H9 (cell line): ENCODE measurements around the gene MACROH2A1. TPM values are rescaled to one million over a fixed set of nuclear protein-coding genes. Genes with fewer than 3 reads are reported as not detected.

Experiments used
- DNase-seq: peaks from one replicate; pipeline ENCODE4 v3.0.0-alpha.2; 2017
- H2AFZ ChIP-seq: one replicate; pipeline ENCODE4 v1.6.1; 2013; ENCODE audit warnings: mild to moderate bottlenecking, low read length, control low read depth, moderate library complexity
- H2AK5ac ChIP-seq: 2 replicates; pipeline ENCODE4 v1.6.1; 2013; ENCODE audit warnings: low read length, control low read depth, mixed read lengths; ENCODE audit not compliant: insufficient read length
- H2BK120ac ChIP-seq: one replicate; pipeline ENCODE4 v1.6.1; 2013; ENCODE audit warnings: low read depth, mild to moderate bottlenecking, low read length, control low read depth, inconsistent platforms; ENCODE audit not compliant: poor library complexity, severe bottlenecking
- H2BK12ac ChIP-seq: 2 replicates; pipeline ENCODE4 v1.6.1; 2013; ENCODE audit warnings: low read length, control low read depth, mixed read lengths, low read depth; ENCODE audit not compliant: insufficient read length
- H2BK15ac ChIP-seq: 2 replicates; pipeline ENCODE4 v1.6.1; 2013; ENCODE audit warnings: low read depth, low read length, control low read depth
- H2BK20ac ChIP-seq: one replicate; pipeline ENCODE4 v1.6.1; 2013; ENCODE audit warnings: low read depth, mild to moderate bottlenecking, low read length, control low read depth, inconsistent platforms; ENCODE audit not compliant: poor library complexity, severe bottlenecking
- H2BK5ac ChIP-seq: 2 replicates; pipeline ENCODE4 v1.6.1; 2013; ENCODE audit warnings: low read length, control low read depth, mixed read lengths; ENCODE audit not compliant: insufficient read length
- H3K14ac ChIP-seq: 2 replicates; pipeline ENCODE4 v1.6.1; 2013; ENCODE audit warnings: low read length, control low read depth; ENCODE audit not compliant: insufficient read depth
- H3K18ac ChIP-seq: 2 replicates; pipeline ENCODE4 v1.6.1; 2013; ENCODE audit warnings: low read depth, mild to moderate bottlenecking, mixed read lengths, low read length, control low read depth; ENCODE audit not compliant: insufficient read length
- H3K23ac ChIP-seq: 2 replicates; pipeline ENCODE4 v1.6.1; 2013; ENCODE audit warnings: low read length, control low read depth, mixed read lengths, low read depth; ENCODE audit not compliant: insufficient read length
- H3K23me2 ChIP-seq: 2 replicates; pipeline ENCODE4 v1.6.1; 2013; ENCODE audit warnings: low read depth, mild to moderate bottlenecking, mixed read lengths, low read length, control low read depth; ENCODE audit not compliant: insufficient read length, poor library complexity, severe bottlenecking
- H3K27ac ChIP-seq: 2 replicates; pipeline ENCODE4 v1.5.1; 2013; ENCODE audit warnings: low read length, control low read depth, mixed read lengths, low read depth; ENCODE audit not compliant: insufficient read length
- H3K27me3 ChIP-seq: 2 replicates; pipeline ENCODE4 v1.6.1; 2013; ENCODE audit warnings: low read length, control low read depth, inconsistent platforms; ENCODE audit not compliant: insufficient read depth
- H3K4ac ChIP-seq: 2 replicates; pipeline ENCODE4 v1.6.1; 2013; ENCODE audit warnings: low read depth, mild to moderate bottlenecking, control low read depth, inconsistent platforms, low read length, moderate library complexity
- H3K4me1 ChIP-seq: 2 replicates; pipeline ENCODE4 v1.6.1; 2013; ENCODE audit warnings: low read length, control low read depth, inconsistent platforms; ENCODE audit not compliant: insufficient read depth
- H3K4me2 ChIP-seq: 2 replicates; pipeline ENCODE4 v1.6.1; 2013; ENCODE audit warnings: low read length, control low read depth, mixed read lengths; ENCODE audit not compliant: insufficient read length, insufficient read depth
- H3K56ac ChIP-seq: 2 replicates; pipeline ENCODE4 v1.6.1; 2013; ENCODE audit warnings: low read depth, mild to moderate bottlenecking, mixed read lengths, low read length, control low read depth; ENCODE audit not compliant: insufficient read length
- H3K79me1 ChIP-seq: 2 replicates; pipeline ENCODE4 v1.6.1; 2013; ENCODE audit warnings: low read depth, mild to moderate bottlenecking, moderate library complexity, low read length, control low read depth, inconsistent platforms; ENCODE audit not compliant: insufficient read depth, poor library complexity, severe bottlenecking
- H3K79me2 ChIP-seq: 2 replicates; pipeline ENCODE4 v1.6.1; 2013; ENCODE audit warnings: low read length, control low read depth, inconsistent platforms; ENCODE audit not compliant: insufficient read depth
- H3K9ac ChIP-seq: 2 replicates; pipeline ENCODE4 v1.6.1; 2013; ENCODE audit warnings: low read length, control low read depth, mixed read lengths; ENCODE audit not compliant: insufficient read length; ENCODE audit errors: extremely low read depth
- H3K9me3 ChIP-seq: one replicate; pipeline ENCODE4 v1.6.1; 2013; ENCODE audit warnings: low read depth, low read length, inconsistent platforms; ENCODE audit not compliant: control insufficient read depth
- H3T11ph ChIP-seq: one replicate; pipeline ENCODE4 v1.6.1; 2013; ENCODE audit warnings: mild to moderate bottlenecking, low read length, control low read depth, inconsistent platforms
- H4K20me1 ChIP-seq: one replicate; pipeline ENCODE4 v1.6.1; 2013; ENCODE audit not compliant: control insufficient read depth, insufficient read length, insufficient read depth
- H4K5ac ChIP-seq: 2 replicates; pipeline ENCODE4 v1.6.1; 2013; ENCODE audit warnings: low read depth, mild to moderate bottlenecking, mixed read lengths, low read length, control low read depth; ENCODE audit not compliant: insufficient read length
- H4K8ac ChIP-seq: replicated peaks from 2 replicates; pipeline ENCODE4 v1.6.1; 2013; ENCODE audit warnings: low read length, control low read depth, mixed read lengths, low read depth; ENCODE audit not compliant: insufficient read length
- H4K91ac ChIP-seq: 2 replicates; pipeline ENCODE4 v1.6.1; 2013; ENCODE audit warnings: low read depth, mild to moderate bottlenecking, moderate library complexity, mixed read lengths, low read length, control low read depth; ENCODE audit not compliant: insufficient read length
- H3K27ac Mint-ChIP-seq, 3 experiments: 2 replicates in 2 of 3; 3 replicates in 1 of 3; pipeline ENCODE4 v1.8.0; 2020 to 2021; ENCODE audit warnings: mixed read lengths in 3 of 3, mild to moderate bottlenecking in 1 of 3, moderate library complexity in 1 of 3
- H3K27me3 Mint-ChIP-seq: 2 replicates; pipeline ENCODE4 v1.8.0; 2021; ENCODE audit warnings: low read depth, mild to moderate bottlenecking, moderate library complexity, mixed read lengths
- H3K36me3 Mint-ChIP-seq, 3 experiments: 2 replicates in 2 of 3; 3 replicates in 1 of 3; pipeline ENCODE4 v1.8.0; 2020 to 2021; ENCODE audit warnings: low read depth in 3 of 3, mixed read lengths in 3 of 3; ENCODE audit not compliant: insufficient read depth in 1 of 3
- H3K4me1 Mint-ChIP-seq, 2 experiments: 2 replicates each; pipeline ENCODE4 v1.8.0; 2020; ENCODE audit warnings: mixed read lengths in 2 of 2
- H3K4me3 Mint-ChIP-seq, 2 experiments: 2 replicates in 1 of 2; 3 replicates in 1 of 2; pipeline ENCODE4 v1.8.0; 2020 to 2021; ENCODE audit warnings: mild to moderate bottlenecking in 2 of 2, mixed read lengths in 2 of 2, moderate library complexity in 1 of 2
- H3K9me3 Mint-ChIP-seq, 2 experiments: 2 replicates in 1 of 2; 3 replicates in 1 of 2; pipeline ENCODE4 v1.8.0; 2020; ENCODE audit warnings: mild to moderate bottlenecking in 2 of 2, mixed read lengths in 2 of 2, moderate library complexity in 1 of 2
- WGBS: extraction: QIAGEN DNeasy Blood & Tissue Kit; methylation state at CpG from one replicate; pipeline ENCODE4 v1.1.7; 2013; ENCODE audit warnings: missing lambda C conversion rate, low lambda C conversion rate, mixed read lengths; ENCODE audit not compliant: insufficient read length; ENCODE audit errors: extremely low coverage; 5-methylcytosine and 5-hydroxymethylcytosine counted together
- total RNA-seq: library from RNA; stranded (reverse); gene quantifications from 2 replicates; pipeline ENCODE4 v1.2.1, GENCODE V29; 2021
- TF ChIP-seq, protein P1 (sequence below): fragments of 200-600 bp; sonication (generic); conservative IDR thresholded peaks from 3 replicates; pipeline ENCODE4 v1.8.0; 2021; ENCODE audit warnings: antibody characterized with exemption, mild to moderate bottlenecking

MACROH2A1 gene
- total RNA-seq, 1 experiment from 2014 or later: 111 TPM

DNA sequence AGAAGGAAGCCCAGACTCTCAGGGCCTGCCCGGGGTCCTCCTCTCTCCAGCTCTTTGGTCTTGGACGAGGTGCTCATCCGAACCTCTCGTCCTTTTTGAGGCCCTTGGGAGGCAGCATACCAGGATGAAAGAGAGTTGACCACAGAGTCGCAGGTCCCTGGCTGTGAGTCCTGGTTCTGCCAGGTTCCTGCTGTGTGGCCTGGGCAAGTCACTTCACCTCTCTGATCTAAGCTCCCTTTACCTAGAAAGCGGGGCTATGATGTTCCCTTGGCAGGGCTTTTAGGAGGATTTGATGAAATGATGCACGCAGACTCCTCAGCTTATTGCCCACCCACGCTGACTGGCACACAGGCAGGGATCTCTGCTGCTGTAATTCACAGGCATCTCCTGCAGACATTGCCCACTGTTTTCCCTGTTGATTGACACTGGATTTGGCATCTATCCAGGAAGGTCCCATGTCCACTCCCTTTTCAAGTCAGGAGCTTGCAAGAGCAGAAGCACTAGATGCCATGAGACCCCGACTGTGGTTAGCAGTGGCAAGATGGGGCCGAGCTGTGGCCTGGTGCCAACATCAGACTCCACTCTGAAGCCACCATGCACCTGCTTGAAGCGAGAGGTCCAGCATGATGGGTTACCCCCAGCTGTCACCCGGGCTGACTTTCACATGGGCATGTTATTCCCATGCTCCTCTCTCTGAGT is 71.5 kb downstream of the MACROH2A1 start:
- Histone ChIP-seq H2BK20ac (no peak overlapping the region), H4K20me1 (no peaks in the 10 kb centered on the region), H4K5ac (no peak overlapping the region), H3K9ac (no peak overlapping the region), H3K23ac (no peak overlapping the region), H3K4ac (no peak overlapping the region), H3T11ph (no peak overlapping the region), H3K79me1 (no peaks in the 10 kb centered on the region), H3K79me2 (no peaks in the 10 kb centered on the region), H2AFZ (no peak overlapping the region), H2BK5ac (no peak overlapping the region), H2AK5ac (no peak overlapping the region), H3K4me1 (no peaks in the 10 kb centered on the region), H3K56ac (no peak overlapping the region), H3K27me3 (no peaks in the 10 kb centered on the region), H2BK15ac (no peak overlapping the region), H2BK12ac (no peak overlapping the region), H3K23me2 (no peaks in the 10 kb centered on the region), H3K18ac (no peak overlapping the region), H4K91ac (no peak overlapping the region), H3K9me3 (no peaks in the 10 kb centered on the region), H3K4me2 (no peak overlapping the region), H3K14ac (no peak overlapping the region), H3K27ac (no peak overlapping the region), H4K8ac (no peak overlapping the region), H2BK120ac (no peak overlapping the region)
- H3K36me3 Mint-ChIP-seq: peaks cover 0 to 4% (median 0%) of the 10 kb centered on the region in 3 experiments; a peak in 1 of 7 replicates
- no CpG with 5 or more reads among the region's 12 CpGs for WGBS
- no peak for DNase-seq
- TF ChIP-seq, protein P1, sequence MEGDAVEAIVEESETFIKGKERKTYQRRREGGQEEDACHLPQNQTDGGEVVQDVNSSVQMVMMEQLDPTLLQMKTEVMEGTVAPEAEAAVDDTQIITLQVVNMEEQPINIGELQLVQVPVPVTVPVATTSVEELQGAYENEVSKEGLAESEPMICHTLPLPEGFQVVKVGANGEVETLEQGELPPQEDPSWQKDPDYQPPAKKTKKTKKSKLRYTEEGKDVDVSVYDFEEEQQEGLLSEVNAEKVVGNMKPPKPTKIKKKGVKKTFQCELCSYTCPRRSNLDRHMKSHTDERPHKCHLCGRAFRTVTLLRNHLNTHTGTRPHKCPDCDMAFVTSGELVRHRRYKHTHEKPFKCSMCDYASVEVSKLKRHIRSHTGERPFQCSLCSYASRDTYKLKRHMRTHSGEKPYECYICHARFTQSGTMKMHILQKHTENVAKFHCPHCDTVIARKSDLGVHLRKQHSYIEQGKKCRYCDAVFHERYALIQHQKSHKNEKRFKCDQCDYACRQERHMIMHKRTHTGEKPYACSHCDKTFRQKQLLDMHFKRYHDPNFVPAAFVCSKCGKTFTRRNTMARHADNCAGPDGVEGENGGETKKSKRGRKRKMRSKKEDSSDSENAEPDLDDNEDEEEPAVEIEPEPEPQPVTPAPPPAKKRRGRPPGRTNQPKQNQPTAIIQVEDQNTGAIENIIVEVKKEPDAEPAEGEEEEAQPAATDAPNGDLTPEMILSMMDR: no peak
- H3K4me3 Mint-ChIP-seq: no peak overlapping the region
- no peak overlapping the region for H3K27ac Mint-ChIP-seq
- no peaks in the 10 kb centered on the region for H3K9me3 Mint-ChIP-seq
- peaks cover 0 to 5% of the 10 kb centered on the region in 2 experiments; a peak in 1 of 4 replicates for H3K4me1 Mint-ChIP-seq
- H3K27me3 Mint-ChIP-seq: peaks cover 14% of the 10 kb centered on the region
